ENCODE results near the gene MED31. TPM values are rescaled to one million over a fixed set of nuclear protein-coding genes. Genes with fewer than 3 reads are reported as not detected.

The MED31 gene
- total RNA-seq, 1 donor: 14.2 TPM

DNA sequence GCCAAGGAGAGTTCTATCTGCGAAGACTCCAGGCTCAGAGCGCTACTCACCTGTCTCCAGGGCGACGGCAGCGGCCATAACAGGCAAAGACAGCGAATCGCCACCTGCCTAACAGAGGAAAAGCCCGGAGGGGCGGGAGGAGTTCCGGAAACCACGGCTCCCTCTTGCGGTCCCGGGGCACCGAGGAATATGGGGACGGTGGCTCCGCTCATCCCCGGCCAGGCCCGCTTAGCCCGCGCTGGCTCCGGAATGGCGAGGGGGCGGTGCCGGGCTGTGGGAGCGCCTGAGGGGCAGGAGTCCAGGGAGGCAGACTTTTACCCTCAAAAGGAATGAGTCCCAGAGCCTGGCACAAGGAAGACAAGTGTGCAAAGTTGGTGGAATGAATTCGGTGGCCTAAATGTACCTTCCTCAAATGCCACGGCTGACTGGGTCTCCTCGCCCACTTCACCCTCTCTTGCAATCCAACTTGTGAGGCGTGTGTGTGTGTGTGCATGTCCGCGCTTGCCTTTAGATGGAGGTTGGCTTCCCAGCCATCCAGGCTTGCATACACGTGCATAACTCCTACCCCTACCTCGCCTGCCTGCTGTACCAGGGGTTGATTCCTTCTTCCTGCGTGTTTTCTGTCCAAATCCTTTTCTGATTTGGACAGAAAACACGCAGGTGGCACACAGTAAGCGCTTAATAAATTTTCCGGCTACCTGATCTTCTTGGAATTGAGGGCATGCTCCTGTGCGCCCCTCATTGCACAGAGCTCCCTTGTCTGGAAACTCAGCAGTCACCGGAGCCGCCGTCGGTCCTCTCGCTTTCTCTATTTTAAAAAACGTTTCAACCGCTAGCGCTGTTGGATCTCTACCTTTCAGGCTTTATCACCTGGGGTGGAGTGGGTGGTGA lies 3.7 kb upstream of the MED31 start:
- H3K4me3 ChIP-seq (ENCODE audit: low read depth, low read length): peak overlapping the region; percentile 12
- TF ChIP-seq, protein P1, sequence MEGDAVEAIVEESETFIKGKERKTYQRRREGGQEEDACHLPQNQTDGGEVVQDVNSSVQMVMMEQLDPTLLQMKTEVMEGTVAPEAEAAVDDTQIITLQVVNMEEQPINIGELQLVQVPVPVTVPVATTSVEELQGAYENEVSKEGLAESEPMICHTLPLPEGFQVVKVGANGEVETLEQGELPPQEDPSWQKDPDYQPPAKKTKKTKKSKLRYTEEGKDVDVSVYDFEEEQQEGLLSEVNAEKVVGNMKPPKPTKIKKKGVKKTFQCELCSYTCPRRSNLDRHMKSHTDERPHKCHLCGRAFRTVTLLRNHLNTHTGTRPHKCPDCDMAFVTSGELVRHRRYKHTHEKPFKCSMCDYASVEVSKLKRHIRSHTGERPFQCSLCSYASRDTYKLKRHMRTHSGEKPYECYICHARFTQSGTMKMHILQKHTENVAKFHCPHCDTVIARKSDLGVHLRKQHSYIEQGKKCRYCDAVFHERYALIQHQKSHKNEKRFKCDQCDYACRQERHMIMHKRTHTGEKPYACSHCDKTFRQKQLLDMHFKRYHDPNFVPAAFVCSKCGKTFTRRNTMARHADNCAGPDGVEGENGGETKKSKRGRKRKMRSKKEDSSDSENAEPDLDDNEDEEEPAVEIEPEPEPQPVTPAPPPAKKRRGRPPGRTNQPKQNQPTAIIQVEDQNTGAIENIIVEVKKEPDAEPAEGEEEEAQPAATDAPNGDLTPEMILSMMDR (IDR thresholded peaks at IDR 0.05; ENCODE audit: insufficient read depth, low read depth, low read length): no peak
- no peak for DNase-seq (ENCODE audit: low read depth)

DNA sequence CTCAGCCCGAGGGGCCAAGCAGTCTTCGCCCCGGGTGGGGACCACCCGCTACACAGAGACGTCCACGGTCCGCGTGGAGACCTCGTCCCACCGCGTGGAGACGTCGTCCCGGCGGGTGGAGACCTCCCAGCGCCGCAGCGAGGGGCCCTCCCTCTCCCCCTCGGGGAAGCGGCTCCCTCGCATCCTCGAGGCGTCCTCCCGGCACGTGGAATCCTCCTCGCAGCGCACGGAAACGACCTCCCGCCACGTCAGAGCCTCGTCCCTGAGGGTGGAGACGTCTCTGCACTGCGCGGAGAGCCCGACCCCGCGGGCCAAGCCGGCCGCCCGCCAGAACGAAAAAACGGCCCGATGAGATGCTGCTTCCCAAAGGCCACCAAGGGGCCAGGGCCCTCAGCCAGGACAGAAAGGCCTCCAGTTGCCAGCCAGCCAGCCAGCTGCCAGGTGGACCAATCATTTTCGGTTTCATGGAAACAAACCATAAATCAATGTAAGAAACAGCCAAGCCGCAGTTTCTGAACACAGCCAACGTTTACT lies 581 bp upstream of the MED31 start:
- TF ChIP-seq, protein P1 (IDR thresholded peaks at IDR 0.05; ENCODE audit: insufficient read depth, low read depth, low read length): no peak
- H3K4me3 ChIP-seq (ENCODE audit: low read depth, low read length): peak overlapping the region; percentile 83
- peak; percentile 43 for DNase-seq (ENCODE audit: low read depth)

DNA sequence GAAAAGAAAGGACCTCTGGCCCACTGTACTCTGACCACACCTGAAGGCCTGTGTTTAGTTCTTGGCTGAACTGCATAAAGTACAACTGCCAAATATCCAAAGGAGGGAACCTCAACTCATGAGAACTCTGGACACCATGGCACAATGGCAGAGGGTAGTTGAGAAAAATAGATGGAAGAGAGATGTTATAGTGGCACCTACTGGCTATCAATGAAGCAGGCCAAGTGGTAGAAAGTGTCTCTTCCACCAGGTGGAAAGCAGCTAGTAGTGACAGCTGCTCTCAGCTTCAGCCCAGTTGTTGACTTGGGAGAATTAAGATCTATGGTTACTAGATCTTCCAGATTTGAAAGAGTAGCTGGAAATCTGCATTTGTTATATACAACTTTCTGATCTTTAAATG lies 3.2 kb downstream of the MED31 start:
- H3K4me3 ChIP-seq (ENCODE audit: low read depth, low read length): no peak overlapping the region
- no peak for DNase-seq (ENCODE audit: low read depth)

DNA sequence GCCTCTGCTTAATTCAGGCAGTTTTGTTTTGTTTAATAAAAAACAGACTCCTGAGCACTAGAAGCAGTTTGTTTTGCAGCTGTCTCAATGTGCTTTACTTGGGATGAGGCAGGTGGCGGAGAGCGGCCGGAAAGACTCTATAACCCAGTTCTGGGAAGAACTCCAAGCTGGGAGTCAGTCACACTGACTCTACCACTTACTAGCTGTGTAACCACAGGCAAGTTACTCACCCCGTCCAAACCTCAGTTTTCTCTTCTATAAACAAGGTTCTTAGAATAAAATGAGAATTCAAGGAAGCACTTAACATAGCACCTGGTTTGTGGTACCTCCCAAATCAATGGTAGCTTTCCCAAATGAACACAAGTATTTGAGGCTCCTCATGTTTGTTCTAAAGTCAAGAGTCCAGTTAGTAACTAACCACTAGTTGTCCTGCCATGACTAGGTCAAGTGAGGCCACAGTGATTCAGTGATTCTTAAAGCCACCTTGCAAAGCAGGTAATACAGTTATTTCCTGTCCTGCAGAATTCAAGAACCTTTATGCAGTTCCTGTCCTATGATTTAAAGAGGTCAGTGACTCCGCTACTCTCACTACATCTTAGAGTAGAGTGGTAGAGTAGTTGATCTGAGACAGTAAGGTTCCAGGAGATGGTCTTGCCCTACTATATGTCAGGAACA lies 7.8 kb downstream of the MED31 start:
- H3K4me3 ChIP-seq (ENCODE audit: low read depth, low read length): no peak overlapping the region
- TF ChIP-seq, protein P1 (IDR thresholded peaks at IDR 0.05; ENCODE audit: insufficient read depth, low read depth, low read length): no peak
- DNase-seq (ENCODE audit: low read depth): peak; percentile 81

More for the DNA sequence above, 3.2 kb downstream of the MED31 start:
- TF ChIP-seq, protein P1 (IDR thresholded peaks at IDR 0.05; ENCODE audit: insufficient read depth, low read depth, low read length): peak; percentile 22

DNA sequence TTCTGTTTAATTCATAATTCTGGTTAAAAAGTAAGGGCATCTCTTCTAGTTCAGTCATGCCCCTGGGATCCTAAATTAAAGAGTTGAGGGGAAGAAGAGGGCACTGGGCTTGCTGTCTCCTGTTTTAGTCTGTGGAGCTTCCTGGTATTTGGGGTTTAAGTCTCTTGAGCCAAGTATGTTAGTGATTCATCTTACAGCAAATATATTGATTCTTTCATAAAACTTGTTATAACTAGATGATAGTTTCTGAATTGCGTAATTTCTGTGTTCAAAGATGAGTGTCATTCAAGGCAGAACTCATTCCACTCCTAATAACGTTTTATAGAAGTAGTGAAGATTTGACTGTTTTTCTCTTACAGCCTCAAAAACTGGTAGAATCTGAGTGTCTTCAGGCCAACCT lies 8.8 kb downstream of the MED31 start:
- no peak for DNase-seq (ENCODE audit: low read depth)
- TF ChIP-seq, protein P1 (IDR thresholded peaks at IDR 0.05; ENCODE audit: insufficient read depth, low read depth, low read length): no peak
- no peak overlapping the region for H3K4me3 ChIP-seq (ENCODE audit: low read depth, low read length)

DNA sequence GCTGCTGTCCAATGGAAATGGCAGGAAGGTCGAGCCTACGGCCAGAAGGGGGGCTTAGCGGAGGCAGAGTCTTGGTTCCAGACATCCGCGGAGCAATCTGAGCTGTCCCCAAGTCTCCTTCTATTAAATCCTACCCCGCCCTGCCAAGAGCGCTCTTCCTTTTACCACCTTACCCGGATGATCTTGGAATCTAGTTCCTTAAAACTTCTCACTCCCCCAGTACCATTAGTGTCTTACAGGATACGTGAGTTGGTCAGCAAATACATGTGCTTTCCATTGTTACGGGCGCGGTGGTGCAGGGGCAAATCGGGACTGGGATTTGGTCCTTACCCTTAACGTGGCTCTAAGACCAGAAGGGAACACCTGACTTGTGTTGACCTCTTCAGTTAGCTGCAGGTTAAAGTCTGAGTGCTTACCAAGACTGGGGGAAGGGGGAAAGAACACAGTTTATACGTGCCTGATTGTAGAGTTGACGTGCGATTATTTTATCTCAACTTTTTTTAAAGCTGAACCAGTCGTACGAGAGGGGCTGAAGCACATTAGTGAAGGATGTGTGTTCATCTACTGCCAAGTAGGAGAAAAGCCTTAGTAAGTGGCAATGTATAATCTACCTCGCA lies 10.1 kb downstream of the MED31 start:
- TF ChIP-seq, protein P1 (IDR thresholded peaks at IDR 0.05; ENCODE audit: insufficient read depth, low read depth, low read length): no peak
- H3K4me3 ChIP-seq (ENCODE audit: low read depth, low read length): peak overlapping the region; percentile 99
- DNase-seq (ENCODE audit: low read depth): no peak
